IMR-90 (cell line): Measurements from ENCODE around the gene TMPRSS11B. TPM values are rescaled to one million over a fixed set of nuclear protein-coding genes. Genes with fewer than 3 reads are reported as not detected.
A peak's percentile ranks its signal among the peaks of the same experiment; 100 is the strongest.

ENCODE experiments used
- ATAC-seq: fragments of 200-7000 bp; cut with Tn5 transposase; 2 replicates; pipeline ENCODE4 v1.9.1; 2020; ENCODE audit warnings: low read depth, mild to moderate bottlenecking, moderate library complexity
- BruUV-seq: library from RNA; stranded (reverse); fragments of 400-500 nt; replicated peaks from 2 replicates; lab custom pipeline; 2021; lab: Mats Ljungman, UMichigan
- CTCF ChIA-PET: fragments of 300-600 bp; formaldehyde crosslinking; extraction: SDS; loops from one replicate; lab custom pipeline; 2021; ENCODE audit warnings: antibody characterized with exemption; lab: Yijun Ruan, JAX
- POLR2A ChIA-PET: fragments of 300-600 bp; sonication (Branson Sonifier 250); formaldehyde crosslinking; loops from one replicate; lab custom pipeline; 2022; ENCODE audit warnings: antibody characterized with exemption; ENCODE audit not compliant: unreplicated experiment; lab: Charles Lee
- DNase-seq: peaks from one replicate; pipeline ENCODE4 v3.0.0; 2013
- H2AFZ ChIP-seq: replicated peaks from 2 replicates; pipeline ENCODE3; 2013; ENCODE audit warnings: low read length, mild to moderate bottlenecking; ENCODE audit not compliant: poor library complexity
- H2AK5ac ChIP-seq: 2 replicates; pipeline ENCODE4 v1.6.1; 2013; ENCODE audit warnings: low read depth, low read length, inconsistent platforms
- H2AK9ac ChIP-seq: replicated peaks from 2 replicates; pipeline ENCODE3; 2013; ENCODE audit warnings: mild to moderate bottlenecking, low read depth, low read length, moderate library complexity; ENCODE audit not compliant: poor library complexity
- H2BK120ac ChIP-seq: 2 replicates; pipeline ENCODE4 v1.6.1; 2013; ENCODE audit warnings: low read depth, low read length, inconsistent platforms
- H2BK15ac ChIP-seq: 3 replicates; pipeline ENCODE4 v1.6.1; 2013; ENCODE audit warnings: low read depth, low read length, inconsistent platforms
- H2BK20ac ChIP-seq: 2 replicates; pipeline ENCODE4 v1.6.1; 2013; ENCODE audit warnings: low read depth, mild to moderate bottlenecking, inconsistent platforms, low read length, moderate library complexity
- H2BK5ac ChIP-seq: 2 replicates; pipeline ENCODE4 v1.6.1; 2013; ENCODE audit warnings: mild to moderate bottlenecking, low read depth, low read length, inconsistent platforms; ENCODE audit not compliant: poor library complexity, severe bottlenecking
- H3K14ac ChIP-seq: replicated peaks from 2 replicates; pipeline ENCODE4 v1.6.1; 2013; ENCODE audit warnings: low read depth, low read length, inconsistent platforms
- H3K18ac ChIP-seq: 2 replicates; pipeline ENCODE4 v1.6.1; 2013; ENCODE audit warnings: low read depth, low read length, control low read depth
- H3K23ac ChIP-seq: 2 replicates; pipeline ENCODE4 v1.6.1; 2013; ENCODE audit warnings: low read depth, low read length, inconsistent platforms
- H3K27ac ChIP-seq: 2 replicates; pipeline ENCODE4 v1.5.1; 2013; ENCODE audit warnings: mild to moderate bottlenecking, control low read depth, low read length; ENCODE audit not compliant: insufficient read depth
- H3K27me3 ChIP-seq: 2 replicates; pipeline ENCODE4 v1.6.1; 2013; ENCODE audit warnings: low read length; ENCODE audit not compliant: control insufficient read depth, insufficient read depth
- H3K36me3 ChIP-seq: 2 replicates; pipeline ENCODE4 v1.6.1; 2013; ENCODE audit warnings: low read length, mixed read lengths; ENCODE audit not compliant: control insufficient read depth, insufficient read depth
- H3K4ac ChIP-seq: 2 replicates; pipeline ENCODE4 v1.6.1; 2013; ENCODE audit warnings: low read depth, low read length, inconsistent platforms
- H3K4me1 ChIP-seq: 2 replicates; pipeline ENCODE4 v1.6.1; 2013; ENCODE audit warnings: low read length, mixed read lengths; ENCODE audit not compliant: control insufficient read depth, insufficient read depth
- H3K4me2 ChIP-seq: 2 replicates; pipeline ENCODE4 v1.6.1; 2013; ENCODE audit warnings: low read depth, mild to moderate bottlenecking, control low read depth, low read length, moderate library complexity
- H3K4me3 ChIP-seq: 2 replicates; pipeline ENCODE4 v1.5.1; 2013; ENCODE audit warnings: low read depth, mild to moderate bottlenecking, control low read depth, low read length, moderate library complexity; ENCODE audit not compliant: insufficient read depth
- H3K56ac ChIP-seq: 2 replicates; pipeline ENCODE4 v1.6.1; 2013; ENCODE audit warnings: low read length, inconsistent platforms; ENCODE audit not compliant: insufficient read depth; ENCODE audit errors: extremely low read depth
- H3K79me1 ChIP-seq, 2 experiments: 2 replicates each; pipeline ENCODE4 v1.6.1; 2013; ENCODE audit warnings: low read length in 2 of 2, inconsistent platforms in 1 of 2, low read depth in 1 of 2
- H3K9ac ChIP-seq: 2 replicates; pipeline ENCODE4 v1.6.1; 2013; ENCODE audit warnings: low read depth, low read length, control low read depth
- H3K9me1 ChIP-seq: 2 replicates; pipeline ENCODE4 v1.6.1; 2013; ENCODE audit warnings: low read length, inconsistent platforms; ENCODE audit not compliant: insufficient read depth
- H3K9me3 ChIP-seq: 2 replicates; pipeline ENCODE4 v1.6.1; 2013; ENCODE audit warnings: low read length; ENCODE audit not compliant: control insufficient read depth, insufficient read depth
- H4K20me1 ChIP-seq: 2 replicates; pipeline ENCODE4 v1.6.1; 2013; ENCODE audit warnings: low read length, inconsistent platforms; ENCODE audit not compliant: insufficient read depth
- H4K5ac ChIP-seq: 2 replicates; pipeline ENCODE4 v1.6.1; 2013; ENCODE audit warnings: mild to moderate bottlenecking, low read depth, low read length, control low read depth
- H4K8ac ChIP-seq, 2 experiments: 2 replicates each; pipeline ENCODE4 v1.6.1; 2013; ENCODE audit warnings: low read depth in 2 of 2, low read length in 2 of 2, control low read depth in 1 of 2, inconsistent platforms in 1 of 2
- H4K91ac ChIP-seq: 2 replicates; pipeline ENCODE4 v1.6.1; 2013; ENCODE audit warnings: low read depth, low read length, inconsistent platforms; ENCODE audit not compliant: insufficient read depth
- MAFK ChIP-seq: IDR thresholded peaks from 2 replicates; pipeline ENCODE4 v1.6.1; 2012; ENCODE audit warnings: low read depth, low read length, improper control_type of control experiment
- RFX5 ChIP-seq: IDR thresholded peaks from 2 replicates; pipeline ENCODE4 v1.8.0; 2012; ENCODE audit warnings: low read depth, mild to moderate bottlenecking, low read length, moderate library complexity
- dilution Hi-C: fragments of 300-500 bp; cut with HindIII; formaldehyde crosslinking; loops from one replicate; pipeline ENCODE4 v1.14.3; 2018; ENCODE audit warnings: low sequenced_read_pairs; ENCODE audit not compliant: unreplicated experiment
- in situ Hi-C: fragments of 300-500 bp; cut with MboI; formaldehyde crosslinking; loops from 3 replicates; pipeline ENCODE4 v1.14.3; 2019; ENCODE audit warnings: low sequenced_read_pairs, inconsistent platforms, mixed read lengths
- intact Hi-C: fragments of 100-400 bp; cut with micrococcal nuclease; formaldehyde crosslinking; loops from 2 replicates; pipeline ENCODE4 v1.10.0; 2022
- polyA plus RNA-seq, 3 experiments: library from polyadenylated mRNA; depleted of rRNA; stranded (reverse); fragments of >200 nt; gene quantifications; 2 replicates each; pipeline ENCODE4 v1.2.3, GENCODE V29; 2012; ENCODE audit warnings: low replicate concordance in 1 of 3
- total RNA-seq: library from RNA; depleted of rRNA; stranded (reverse); fragments of >200 nt; gene quantifications from 2 replicates; pipeline ENCODE4 v1.2.3, GENCODE V29; 2012

TMPRSS11B gene
- total and polyA plus RNA-seq, 2 of the 4 experiments (the other 2 are of a cell fraction): not detected

DNA sequence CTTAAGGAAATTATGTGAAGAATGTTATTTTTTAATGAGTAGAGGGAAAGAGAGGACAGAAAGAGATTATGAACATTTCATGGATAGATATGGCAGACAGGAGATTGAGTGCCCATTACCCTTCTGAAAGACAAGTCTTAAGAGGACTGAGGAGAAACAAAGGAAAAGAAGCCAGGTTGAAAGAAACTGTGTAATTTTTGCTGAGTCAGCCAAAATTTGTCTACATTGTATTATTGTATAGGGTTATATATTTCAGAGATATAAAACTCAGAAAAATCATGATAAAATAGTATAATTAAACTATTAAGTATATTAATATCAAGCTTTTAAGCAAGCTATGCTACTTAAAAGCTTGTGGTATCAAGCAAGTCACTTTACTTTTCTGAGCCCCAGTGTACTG is 4.9 kb downstream of the TMPRSS11B start:
- Histone ChIP-seq H4K8ac (no peak overlapping the region), H2AK9ac (no peak overlapping the region), H2BK120ac (no peak overlapping the region), H2BK15ac (no peak overlapping the region), H2AK5ac (no peak overlapping the region), H4K5ac (no peak overlapping the region), H3K36me3 (no peaks in the 10 kb centered on the region), H3K4me1 (no peaks in the 10 kb centered on the region), H3K27me3 (no peaks in the 10 kb centered on the region), H3K27ac (no peak overlapping the region), H3K9ac (no peak overlapping the region), H3K79me1 (no peaks in the 10 kb centered on the region), H3K4ac (no peak overlapping the region), H3K18ac (no peak overlapping the region), H4K91ac (no peak overlapping the region), H3K4me3 (no peak overlapping the region), H3K9me3 (no peaks in the 10 kb centered on the region), H3K14ac (no peak overlapping the region), H3K23ac (no peak overlapping the region), H2BK20ac (no peak overlapping the region), H3K4me2 (no peak overlapping the region), H3K56ac (no peak overlapping the region), H3K9me1 (no peaks in the 10 kb centered on the region), H2BK5ac (no peak overlapping the region), H2AFZ (no peak overlapping the region), H4K20me1 (no peaks in the 10 kb centered on the region)
- TF ChIP-seq RFX5: no peak
- peak; percentile 100 for TF ChIP-seq MAFK
- ATAC-seq: no peak
- CTCF ChIA-PET: interaction anchor here (0.8 kb wide), 1 partner anchor 12 kb away, joined by 4 read pairs; no protein-coding TSS in a partner anchor
- DNase-seq: no peak
- POLR2A ChIA-PET: no interaction called here
- no TSS peak for BruUV-seq
- dilution Hi-C loops: no loop called here
- intact Hi-C loops: no loop called here
- in situ Hi-C loops: no loop called here
